Fibroblast of the conjunctiva (primary cell): ENCODE results near the gene SCYL2.
A peak's percentile ranks its signal among the peaks of the same experiment; 100 is the strongest.
"Not testable (repeated sequence)": the region's sequence is repeated elsewhere in the genome, so short reads cannot be mapped to it uniquely, and the experiment has no call there.

ENCODE experiments used
- DNase-seq: peaks from one replicate; pipeline ENCODE4 v3.0.0-alpha.2; 2010; ENCODE audit warnings: low read depth

SCYL2 gene, protein sequence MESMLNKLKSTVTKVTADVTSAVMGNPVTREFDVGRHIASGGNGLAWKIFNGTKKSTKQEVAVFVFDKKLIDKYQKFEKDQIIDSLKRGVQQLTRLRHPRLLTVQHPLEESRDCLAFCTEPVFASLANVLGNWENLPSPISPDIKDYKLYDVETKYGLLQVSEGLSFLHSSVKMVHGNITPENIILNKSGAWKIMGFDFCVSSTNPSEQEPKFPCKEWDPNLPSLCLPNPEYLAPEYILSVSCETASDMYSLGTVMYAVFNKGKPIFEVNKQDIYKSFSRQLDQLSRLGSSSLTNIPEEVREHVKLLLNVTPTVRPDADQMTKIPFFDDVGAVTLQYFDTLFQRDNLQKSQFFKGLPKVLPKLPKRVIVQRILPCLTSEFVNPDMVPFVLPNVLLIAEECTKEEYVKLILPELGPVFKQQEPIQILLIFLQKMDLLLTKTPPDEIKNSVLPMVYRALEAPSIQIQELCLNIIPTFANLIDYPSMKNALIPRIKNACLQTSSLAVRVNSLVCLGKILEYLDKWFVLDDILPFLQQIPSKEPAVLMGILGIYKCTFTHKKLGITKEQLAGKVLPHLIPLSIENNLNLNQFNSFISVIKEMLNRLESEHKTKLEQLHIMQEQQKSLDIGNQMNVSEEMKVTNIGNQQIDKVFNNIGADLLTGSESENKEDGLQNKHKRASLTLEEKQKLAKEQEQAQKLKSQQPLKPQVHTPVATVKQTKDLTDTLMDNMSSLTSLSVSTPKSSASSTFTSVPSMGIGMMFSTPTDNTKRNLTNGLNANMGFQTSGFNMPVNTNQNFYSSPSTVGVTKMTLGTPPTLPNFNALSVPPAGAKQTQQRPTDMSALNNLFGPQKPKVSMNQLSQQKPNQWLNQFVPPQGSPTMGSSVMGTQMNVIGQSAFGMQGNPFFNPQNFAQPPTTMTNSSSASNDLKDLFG

GRCh38 chr12:100266835-100267602, at the start of gene SCYL2, which contains the start of gene DEPDC4:
Gene SCYL2, plus strand, starts transcription at chr12:100267177. Its CDS starts 15,794 bp downstream, at chr12:100282971.
Gene DEPDC4, minus strand, starts transcription at chr12:100267079. Its CDS starts 3 bp downstream, at chr12:100267076.
- peak; percentile 98 for DNase-seq

DNA sequence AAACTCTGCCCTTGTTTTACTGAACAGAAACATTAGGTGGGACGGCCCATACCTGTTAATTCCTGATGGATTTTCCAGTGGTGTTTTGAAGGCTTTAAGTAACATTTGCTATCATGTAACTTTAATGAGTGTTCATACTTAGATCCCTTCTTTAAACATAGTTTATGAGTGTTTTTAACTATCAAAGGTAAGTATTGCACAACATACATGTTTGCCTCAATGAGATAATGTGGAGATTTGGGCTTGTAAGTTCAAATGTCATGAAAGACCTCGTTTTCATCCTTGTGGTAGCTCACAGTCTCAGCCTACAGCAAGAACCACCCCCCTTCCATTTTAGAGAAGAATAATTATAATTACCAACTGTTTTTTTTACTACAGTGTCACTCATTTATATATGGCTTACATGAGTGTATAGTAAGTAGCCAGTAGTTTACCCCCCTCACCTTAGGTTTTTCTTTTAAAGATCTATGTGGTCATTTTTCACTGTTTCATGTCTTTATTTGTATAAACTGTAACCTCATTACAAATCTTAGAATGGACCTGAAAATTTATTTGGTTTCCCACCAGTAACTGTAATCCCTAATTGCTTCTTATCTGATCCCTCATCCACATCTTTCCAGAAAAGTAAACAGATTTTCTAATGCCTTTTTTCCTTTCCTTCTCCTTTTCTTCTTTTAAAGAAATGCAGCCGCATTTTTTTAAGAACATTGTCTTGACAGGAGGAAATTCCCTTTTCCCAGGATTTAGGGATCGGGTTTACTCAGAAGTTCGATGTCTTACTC, 47.5 kb upstream of the SCYL2 start:
- no peak for DNase-seq

DNA sequence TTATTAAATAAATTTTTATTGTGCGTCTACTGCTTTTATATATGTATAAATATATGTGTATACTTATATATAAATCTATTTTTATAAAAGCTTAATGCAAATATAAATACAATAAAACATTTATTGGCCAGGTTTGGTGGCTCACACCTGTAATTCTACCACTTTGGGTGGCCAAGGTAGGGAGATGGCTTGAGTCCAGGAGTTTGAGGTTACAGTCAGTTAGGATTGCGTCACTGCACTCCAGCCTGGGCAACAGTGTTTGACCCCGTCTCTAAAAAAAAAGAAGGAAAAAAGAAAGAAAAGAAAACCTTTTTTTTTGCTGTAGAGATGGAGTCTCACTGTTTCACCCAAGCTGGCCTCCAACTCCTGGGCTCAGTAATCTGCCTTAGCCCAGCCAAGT, 45.5 kb upstream of the SCYL2 start:
- DNase-seq = no peak

DNA sequence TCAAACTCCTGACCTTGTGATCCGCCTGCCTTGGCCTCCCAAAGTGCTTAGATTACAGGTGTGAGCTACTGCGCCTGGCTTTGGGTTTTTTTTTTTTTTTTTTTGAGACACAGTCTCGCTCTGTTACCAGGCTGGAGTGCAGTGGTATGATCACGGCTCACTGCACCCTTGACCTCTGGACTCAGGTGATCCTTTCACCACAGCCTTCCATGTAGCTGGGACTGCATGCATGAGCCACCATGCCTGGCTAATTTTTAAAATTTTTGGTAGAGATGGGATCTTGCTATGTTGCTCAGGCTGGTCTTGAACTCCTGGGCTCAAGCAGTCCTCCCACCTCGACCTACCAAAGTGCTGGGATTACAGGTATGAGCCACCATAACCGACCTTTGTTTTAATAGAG, 44.8 kb upstream of the SCYL2 start:
- not testable (repeated sequence) for DNase-seq

GRCh38 chr12:100225491-100225890, 41.5 kb upstream of the SCYL2 start:
- DNase-seq = no peak

GRCh38 chr12:100229036-100229635, 37.8 kb upstream of the SCYL2 start:
- DNase-seq = no peak

DNA sequence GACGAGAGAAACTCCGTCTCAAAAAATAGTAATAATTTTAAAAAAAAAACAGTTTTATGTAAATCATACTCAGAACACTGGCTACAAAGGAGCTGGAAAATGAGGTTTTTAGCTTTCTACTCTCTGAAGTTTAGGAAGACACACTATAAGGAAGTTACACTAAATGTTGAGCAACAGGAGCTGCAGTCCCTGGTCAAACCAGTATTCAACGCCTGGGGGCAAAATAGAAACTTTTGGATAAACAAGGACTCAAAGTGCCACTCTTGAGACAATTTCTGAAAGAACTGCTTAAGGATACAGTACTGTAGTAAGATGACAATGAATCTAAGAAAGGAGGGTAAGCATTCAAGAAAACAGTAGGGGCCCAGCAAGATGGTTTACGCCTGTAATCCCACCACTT, 37.1 kb upstream of the SCYL2 start:
- no peak for DNase-seq

- not testable (repeated sequence) for DNase-seq
Observed at GRCh38 chr12:100231873-100232272, 35.1 kb upstream of the SCYL2 start.

DNA sequence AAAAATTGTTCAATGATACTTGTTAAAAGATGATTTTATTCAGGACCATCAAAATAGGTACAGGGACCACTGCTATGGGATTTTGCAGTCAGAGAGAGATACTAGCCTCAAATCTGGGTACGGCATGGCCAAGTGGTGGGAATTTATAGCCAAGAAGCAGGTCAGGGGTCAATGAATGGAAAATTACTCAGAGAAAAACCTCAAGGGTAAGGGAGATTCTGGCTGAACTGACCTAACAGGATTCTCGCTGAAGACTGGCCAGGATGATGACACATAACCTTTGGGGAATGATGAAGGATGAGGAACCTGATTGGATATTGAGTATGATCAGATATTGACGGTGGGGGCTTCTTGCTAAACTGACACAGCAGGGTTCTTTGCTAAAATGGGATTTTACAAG, 32.8 kb upstream of the SCYL2 start:
- DNase-seq = peak; percentile 14

- peak; percentile 35 for DNase-seq
Observed at GRCh38 chr12:100234591-100235304, 32.2 kb upstream of the SCYL2 start.

DNA sequence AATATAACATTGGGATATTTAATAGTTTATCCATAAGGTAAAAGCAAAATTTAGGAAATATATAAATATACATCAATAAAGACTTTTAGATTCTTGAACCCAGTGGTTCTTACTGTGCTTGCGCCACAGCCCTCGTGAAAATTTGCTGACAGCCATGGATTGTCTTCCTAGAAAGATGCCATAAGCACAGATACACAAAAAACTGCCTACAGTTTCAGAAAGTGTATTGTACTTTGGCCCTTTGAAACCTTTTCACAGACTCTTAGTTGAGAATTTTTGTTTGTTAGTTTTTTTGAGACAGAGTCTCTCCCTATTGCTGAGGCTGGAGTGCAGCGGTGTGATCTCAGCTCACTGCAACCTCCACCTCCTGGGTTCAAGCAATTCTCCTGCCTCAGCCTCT, 28.2 kb upstream of the SCYL2 start:
- DNase-seq = no peak

- DNase-seq = no peak
Observed at GRCh38 chr12:100239589-100239988, 27.4 kb upstream of the SCYL2 start.

- DNase-seq = no peak
Observed at GRCh38 chr12:100243137-100243536, 23.8 kb upstream of the SCYL2 start.

DNA sequence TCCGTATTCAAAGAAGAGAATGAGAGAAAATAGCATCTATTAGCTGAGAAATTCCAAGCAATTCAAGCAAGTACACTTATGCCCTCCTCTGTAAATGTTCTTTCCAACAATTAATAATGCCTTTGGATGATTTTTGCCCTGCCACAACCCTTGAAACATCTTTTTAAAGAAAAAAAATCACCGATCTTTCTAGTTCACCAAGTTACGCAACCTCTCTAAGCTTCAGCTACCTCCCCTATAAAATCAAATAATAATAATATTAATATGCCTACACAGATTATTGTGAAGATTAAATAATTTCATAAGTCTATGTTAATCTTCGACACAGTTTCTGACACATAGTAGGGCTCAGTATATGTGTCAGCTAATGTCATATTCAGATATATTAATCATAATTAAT, 19.2 kb upstream of the SCYL2 start:
- DNase-seq = no peak

DNA sequence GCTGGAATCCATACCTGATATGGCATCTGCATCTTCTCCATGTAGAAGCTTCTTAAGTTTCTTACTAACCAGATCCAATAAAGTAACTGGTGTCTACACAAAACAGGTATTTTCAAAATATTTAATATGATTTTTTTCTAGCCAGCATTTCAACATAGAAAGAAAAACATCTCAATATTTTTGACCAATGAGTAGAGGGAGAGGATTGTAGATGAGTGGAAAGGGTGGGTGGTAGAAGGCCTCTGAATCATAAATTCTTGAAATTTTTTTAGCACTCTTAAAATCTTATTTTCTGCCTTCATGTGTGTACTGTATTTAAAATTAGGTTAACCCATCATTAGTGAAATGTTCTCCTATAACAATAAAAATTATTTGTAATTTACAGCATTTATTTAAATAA, 18.1 kb upstream of the SCYL2 start:
- no peak for DNase-seq

DNA sequence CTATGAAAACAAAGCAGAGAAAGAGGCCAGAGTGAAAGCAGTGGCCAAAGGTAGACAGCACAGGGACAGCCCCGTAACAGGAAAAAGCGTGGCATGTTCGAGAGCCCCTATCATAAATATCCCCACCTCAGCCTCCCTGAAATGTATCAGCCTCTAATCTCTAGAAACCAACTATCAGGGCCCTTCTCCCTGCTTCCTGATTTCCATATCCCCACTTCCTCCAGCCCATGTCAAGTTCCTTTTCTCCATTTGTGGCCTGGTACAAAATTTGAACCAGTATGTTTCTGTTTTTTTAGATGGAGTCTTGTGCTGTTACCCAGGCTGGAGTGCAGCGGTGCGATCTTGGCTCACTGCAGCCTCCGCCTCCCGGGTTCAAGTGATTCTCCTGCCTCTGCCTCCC, 17.0 kb upstream of the SCYL2 start:
- no peak for DNase-seq

GRCh38 chr12:100251917-100252316, 15.1 kb upstream of the SCYL2 start:
- no peak for DNase-seq

DNA sequence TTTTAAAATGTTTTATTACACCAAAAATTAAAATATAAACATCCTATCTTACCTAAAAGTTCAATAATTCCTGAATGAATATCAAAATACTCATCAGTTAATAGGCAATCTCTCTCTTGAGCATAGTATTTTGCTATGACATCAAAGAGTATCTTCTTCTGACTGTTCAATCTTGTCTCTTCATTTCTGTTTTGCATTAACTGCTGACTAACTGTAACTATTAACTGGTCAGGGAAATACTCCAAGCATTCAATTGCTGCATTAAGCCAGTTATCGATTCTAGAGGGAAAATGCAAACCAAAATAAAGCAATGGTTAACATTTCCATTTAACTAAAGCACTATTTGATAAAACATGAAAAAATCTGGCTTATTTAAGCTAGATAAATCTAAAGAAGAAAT, 13.5 kb upstream of the SCYL2 start:
- DNase-seq = no peak

DNA sequence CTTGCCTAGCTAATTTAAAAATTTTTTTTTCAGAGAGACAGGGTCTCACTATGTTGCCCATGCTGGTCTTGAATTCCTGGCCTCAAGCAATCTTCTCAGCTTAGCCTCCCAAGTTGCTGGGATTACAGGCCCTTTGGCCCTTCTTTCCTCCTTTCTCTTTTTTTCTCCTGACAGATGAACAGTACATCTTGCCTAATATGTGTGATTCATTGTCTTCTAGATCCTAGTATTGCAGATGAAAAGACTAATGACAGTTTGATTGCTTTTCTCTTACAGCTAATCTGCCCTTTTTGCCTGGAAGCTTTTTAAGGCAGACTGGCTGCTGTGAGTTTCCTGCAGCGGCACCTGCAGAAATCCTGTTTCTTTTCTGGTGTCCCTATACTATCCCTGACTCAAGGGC, 12.1 kb upstream of the SCYL2 start:
- no peak for DNase-seq

DNA sequence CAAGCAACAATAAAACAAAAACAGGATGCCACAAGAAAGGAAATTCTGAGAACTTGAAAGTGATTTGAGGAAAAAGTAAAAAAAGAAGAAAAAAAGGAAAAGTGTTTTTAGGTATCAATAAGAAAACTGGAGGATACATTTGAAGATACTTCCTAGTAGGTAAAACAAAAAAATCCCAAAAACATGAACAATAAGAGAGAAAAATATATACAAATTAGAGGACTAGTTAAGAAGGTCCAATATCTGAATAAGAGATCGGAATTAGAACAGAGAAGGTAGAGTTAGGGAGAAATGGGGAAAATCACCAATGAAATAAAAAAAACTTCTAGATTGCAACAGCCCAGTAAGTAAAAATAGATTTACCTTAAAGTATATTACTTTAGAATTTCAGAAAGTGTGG, 8.8 kb upstream of the SCYL2 start:
- DNase-seq = no peak
